ENCODE results near the gene CLCC1.

GRCh38 chr1:108951242-108951641, 12.0 kb downstream of the CLCC1 start:
- TF ChIP-seq CTCF (tag by site-specific recombination; IDR thresholded peaks at IDR 0.05) = no peak
- TF ChIP-seq SP2 (tag by site-specific recombination; IDR thresholded peaks at IDR 0.05) = no peak
- TF ChIP-seq ZNF112 (tag by site-specific recombination; IDR thresholded peaks at IDR 0.05) = no peak
- TF ChIP-seq ZNF280D (tag by site-specific recombination; IDR thresholded peaks at IDR 0.05) = no peak
- TF ChIP-seq ZNF639 (tag by site-specific recombination; IDR thresholded peaks at IDR 0.05) = no peak
- no peak for TF ChIP-seq GLIS2 (tag by site-specific recombination; IDR thresholded peaks at IDR 0.05)
- TF ChIP-seq SETDB1 (IDR thresholded peaks at IDR 0.05; ENCODE audit: insufficient read length, low read length) = no peak
- TF ChIP-seq ZFP37 (tag by site-specific recombination; IDR thresholded peaks at IDR 0.05) = no peak
- TF ChIP-seq ZNF76 (tag by site-specific recombination; IDR thresholded peaks at IDR 0.05; ENCODE audit: borderline replicate concordance, low read depth) = no peak
- TF ChIP-seq ZNF837 (tag by site-specific recombination; IDR thresholded peaks at IDR 0.05) = no peak
- TF ChIP-seq KLF10 (tag by site-specific recombination; IDR thresholded peaks at IDR 0.05) = no peak

Data from HEK293 (cell line).